DLD1 (cell line): Measurements from ENCODE around the gene L3HYPDH.

Experiments used
- in situ Hi-C: cut with HindIII; loops from 2 replicates; pipeline ENCODE4 v1.10.0; 2017; ENCODE audit warnings: low sequenced_read_pairs

L3HYPDH gene

DNA sequence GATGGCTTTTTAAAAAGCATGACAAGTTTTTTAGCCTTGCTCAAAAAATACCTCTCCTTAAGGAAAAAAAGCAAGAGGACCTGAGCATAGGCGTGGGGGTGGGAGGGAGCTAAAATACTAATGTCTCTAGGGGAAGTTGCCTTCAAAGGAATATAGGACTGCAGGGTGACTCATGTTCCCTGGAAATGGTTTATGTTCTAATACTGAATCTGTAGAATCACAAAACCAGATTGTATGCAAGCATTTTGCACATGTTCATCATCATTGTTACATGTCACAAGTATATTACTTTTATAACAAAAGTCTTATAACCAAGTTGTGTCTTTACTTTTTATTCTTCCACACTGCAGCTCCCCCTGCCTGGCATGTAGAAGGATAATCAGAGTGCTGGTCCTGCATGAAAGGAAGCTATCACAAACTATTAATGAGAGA is 55.6 kb downstream of the L3HYPDH start:
- in situ Hi-C loops, result no loop called here

DNA sequence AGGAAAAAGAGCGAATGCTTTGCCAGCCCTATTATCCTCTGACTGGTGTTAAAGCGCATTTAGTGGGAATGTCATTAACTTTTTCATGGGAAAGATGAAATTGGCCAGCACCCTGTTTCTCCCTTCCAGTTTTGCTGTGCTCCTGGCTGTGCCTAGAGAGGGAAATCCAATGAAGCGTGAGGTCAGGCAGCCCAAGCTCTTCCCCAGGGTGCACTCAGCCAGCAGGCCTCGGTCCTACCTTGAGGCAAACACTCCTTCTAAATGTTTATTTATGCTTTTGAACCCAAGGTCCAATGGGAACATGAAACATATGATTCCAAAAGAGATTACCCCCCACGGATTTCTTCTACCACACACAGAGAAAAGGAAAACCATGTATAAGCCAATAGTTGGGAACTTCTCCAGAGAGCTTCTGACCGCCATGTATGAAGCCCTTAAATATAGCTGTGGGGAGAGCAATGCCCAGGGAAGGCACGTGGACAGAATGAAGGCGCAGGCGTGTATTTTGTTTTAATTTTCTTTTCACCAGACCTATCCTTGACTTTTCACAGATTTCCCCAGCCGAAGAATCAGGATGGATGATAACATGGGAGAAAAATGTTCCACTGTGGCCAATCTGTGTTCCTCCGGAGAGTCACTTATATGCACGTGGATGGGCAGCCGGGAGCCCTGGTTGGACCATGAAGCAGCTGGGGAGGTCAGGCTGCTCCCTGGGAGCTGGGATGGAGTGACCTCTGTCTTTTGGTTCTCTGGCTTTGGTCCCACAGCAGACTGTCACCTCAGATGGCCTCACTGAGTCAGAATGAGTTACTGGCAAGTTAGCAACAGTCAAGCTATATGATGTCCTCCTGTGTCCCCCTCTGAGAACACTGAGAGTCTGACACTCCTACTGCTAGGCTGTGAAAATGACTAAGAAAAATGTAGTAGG is 56.3 kb downstream of the L3HYPDH start:
- in situ Hi-C loops, result no loop called here

DNA sequence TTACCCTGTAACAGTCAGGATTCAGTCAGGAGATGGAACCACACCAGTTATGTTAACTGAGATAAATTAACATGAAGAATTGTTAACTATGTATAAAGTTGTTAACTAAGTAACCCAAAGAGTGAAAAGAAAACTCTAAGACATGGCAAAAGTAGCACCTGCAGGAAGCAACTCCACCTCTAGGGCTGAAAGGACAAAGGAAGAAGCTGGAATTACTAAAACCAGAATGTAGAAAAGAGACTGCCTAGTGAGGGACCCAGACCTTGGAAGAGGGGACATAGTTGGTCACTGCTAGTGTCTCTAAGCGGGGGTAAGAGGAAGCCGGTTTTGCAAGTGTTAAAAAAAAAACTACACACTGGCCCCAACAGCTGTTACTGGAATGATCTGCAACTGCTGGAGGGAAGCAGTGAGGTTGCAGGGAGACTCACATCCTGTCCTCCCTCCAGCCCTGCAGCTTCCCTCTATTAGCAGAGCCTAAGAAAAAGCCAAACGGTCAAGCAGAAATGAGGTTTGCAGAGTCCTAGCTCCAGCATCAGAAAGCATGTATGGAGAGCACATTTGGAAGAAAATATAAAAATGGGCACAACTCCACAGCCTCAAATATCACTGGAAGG is 58.8 kb downstream of the L3HYPDH start:
- in situ Hi-C loops, result no loop called here

DNA sequence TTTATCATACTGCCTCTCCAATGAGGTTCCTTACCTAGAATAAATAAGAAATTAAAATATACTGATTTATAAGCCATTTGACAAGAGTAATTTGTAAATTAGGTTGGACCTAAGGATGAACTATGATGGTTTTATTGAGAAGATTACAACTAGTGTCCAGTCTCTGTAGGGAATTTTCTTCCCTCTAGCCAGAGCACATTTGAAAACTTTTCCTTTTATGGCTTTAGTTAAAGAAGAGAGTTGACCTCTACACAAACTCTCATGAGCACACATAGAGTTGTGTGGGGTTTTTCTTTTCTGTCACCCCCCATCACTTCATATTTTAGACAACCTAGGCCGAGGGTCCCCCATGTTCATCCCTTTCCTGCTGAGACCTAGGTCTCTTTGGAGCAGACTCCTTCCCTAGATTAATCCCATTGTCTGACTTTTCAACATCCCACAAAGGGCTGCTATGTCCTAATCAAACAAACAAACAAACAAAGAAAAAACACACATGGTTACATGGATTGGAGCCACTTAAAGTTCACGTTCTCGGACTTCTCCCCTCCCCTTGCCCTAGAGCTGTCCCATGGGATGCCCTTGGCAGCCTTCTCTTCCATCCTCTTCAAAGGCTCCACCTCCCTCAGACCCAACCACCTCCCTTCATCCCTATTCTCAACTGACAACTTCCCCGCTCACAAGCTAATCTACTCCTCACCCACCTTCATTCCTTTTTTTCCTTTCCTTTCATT is 59.7 kb downstream of the L3HYPDH start:
- in situ Hi-C loops, result no loop called here
